K562 (cell line): ENCODE results near the gene CD274. TPM values are rescaled to one million over a fixed set of nuclear protein-coding genes. Genes with fewer than 3 reads are reported as not detected.
A peak's percentile ranks its signal among the peaks of the same experiment; 100 is the strongest.

ENCODE experiments used
- CREM ChIP-seq: IDR thresholded peaks from 2 replicates; pipeline ENCODE4 v1.6.1; 2014; ENCODE audit warnings: antibody characterized with exemption, low read depth
- ELF2 ChIP-seq: fragments of 250-450 bp; sonication (Bioruptor Pico); IDR thresholded peaks from 2 replicates; pipeline ENCODE4 v1.5.0; 2021; ENCODE audit warnings: mild to moderate bottlenecking
- ETV1 ChIP-seq: fragments of 450-650 bp; conservative IDR thresholded peaks from 2 replicates; pipeline ENCODE4 v1.6.1; 2016; ENCODE audit warnings: missing genetic modification characterization, control low read depth, low read depth, missing compliant biosample characterization
- FOXJ2 ChIP-seq: fragments of 200-800 bp; sonication (Bioruptor generic); IDR thresholded peaks from 2 replicates; pipeline ENCODE4 v1.6.1; 2016; ENCODE audit warnings: missing genetic modification characterization, missing compliant biosample characterization
- HLTF ChIP-seq: fragments of 450-650 bp; IDR thresholded peaks from 2 replicates; pipeline ENCODE4 v1.6.1; 2016
- JUND ChIP-seq, 2 experiments: IDR thresholded peaks; 2 replicates in 1 of 2; 3 replicates in 1 of 2; pipeline ENCODE4 v1.6.1; 2011; ENCODE audit warnings: borderline replicate concordance in 2 of 2, low read depth in 2 of 2, low read length in 2 of 2, improper control_type of control experiment in 1 of 2, missing biosample characterization in 1 of 2, missing genetic modification characterization in 1 of 2, missing genetic modification reagents in 1 of 2
- MAFG ChIP-seq: fragments of 450-650 bp; conservative IDR thresholded peaks from 2 replicates; pipeline ENCODE4 v1.6.1; 2016; ENCODE audit warnings: missing genetic modification characterization, missing compliant biosample characterization
- NBN ChIP-seq: fragments of 450-650 bp; IDR thresholded peaks from 2 replicates; pipeline ENCODE4 v1.6.1; 2016; ENCODE audit warnings: low read depth, mild to moderate bottlenecking
- NFXL1 ChIP-seq: fragments of 450-650 bp; formaldehyde crosslinking; IDR thresholded peaks from 2 replicates; pipeline ENCODE4 v1.4.0; 2021; ENCODE audit warnings: mild to moderate bottlenecking
- POLR3G ChIP-seq: IDR thresholded peaks from 2 replicates; pipeline ENCODE4 v1.6.1; 2011; ENCODE audit not compliant: insufficient read length, insufficient replicate concordance; ENCODE audit errors: extremely low read depth
- POU5F1 ChIP-seq: fragments of 150-350 bp; IDR thresholded peaks from 2 replicates; pipeline ENCODE4 v1.6.1; 2014; ENCODE audit warnings: borderline replicate concordance, low read length, low read depth, mild to moderate bottlenecking; ENCODE audit not compliant: partially characterized antibody
- TCF7L2 ChIP-seq: fragments of 150-350 bp; IDR thresholded peaks from 2 replicates; pipeline ENCODE4 v1.6.1; 2016; ENCODE audit warnings: low read depth, mild to moderate bottlenecking, low read length, moderate library complexity
- ZNF561 ChIP-seq: fragments of 450-650 bp; formaldehyde crosslinking; conservative IDR thresholded peaks from 2 replicates; pipeline ENCODE4 v1.4.0; 2020; ENCODE audit warnings: mild to moderate bottlenecking, moderate library complexity
- polyA plus RNA-seq, 8 experiments: library from polyadenylated mRNA; depleted of rRNA in 4 of 8; stranded (reverse) in 5 of 8; unstranded in 3 of 8; fragments of >200 nt; fragmentation: Nextera tagmentation in 2 of 8; fragmentation: Illumina TruSeq in 1 of 8; extraction: Ambion mirVana in 2 of 8; extraction: Trizol in 1 of 8; gene quantifications; 2 replicates each; pipeline versions ENCODE4 v1.2.1 to v1.2.3, GENCODE V29; 2011 to 2014; ENCODE audit warnings: inconsistent platforms in 1 of 8, missing spikeins in 1 of 8
- total RNA-seq, 7 experiments: library from RNA; depleted of rRNA in 6 of 7; stranded (reverse); fragments of >200 nt in 6 of 7; fragmentation: Illumina TruSeq in 2 of 7; extraction: Trizol in 2 of 7; gene quantifications; 2 replicates each; pipeline versions ENCODE4 v1.2.1 to v1.2.3, GENCODE V29; 2011 to 2021; ENCODE audit warnings: low replicate concordance in 1 of 7
- TF ChIP-seq, protein P1 (sequence below): sonication (generic); formaldehyde crosslinking; IDR thresholded peaks from 2 replicates; pipeline ENCODE4 v1.8.1; 2023; ENCODE audit warnings: mild to moderate bottlenecking, missing genetic modification reagents
- TF ChIP-seq, protein P2 (sequence below), 3 experiments: fragments of 200-800 bp in 1 of 3; fragments of 250-450 bp in 1 of 3; fragments of 450-650 bp in 1 of 3; sonication (Bioruptor Pico) in 1 of 3; sonication (Bioruptor generic) in 1 of 3; formaldehyde crosslinking in 1 of 3; IDR thresholded peaks; 2 replicates each; pipeline versions ENCODE4 v1.6.1 to v1.8.0; 2016 to 2022; ENCODE audit warnings: mild to moderate bottlenecking in 2 of 3, missing genetic modification characterization in 2 of 3, missing compliant biosample characterization in 1 of 3, moderate library complexity in 1 of 3
- TF ChIP-seq, protein P3 (sequence below): fragments of 200-400 bp; formaldehyde crosslinking; IDR thresholded peaks from 2 replicates; pipeline ENCODE4 v1.6.1; 2017; ENCODE audit warnings: mild to moderate bottlenecking, low read depth, low read length, moderate library complexity
- TF ChIP-seq, protein P4 (sequence below): fragments of 250-450 bp; sonication (Bioruptor Pico); IDR thresholded peaks from 2 replicates; pipeline ENCODE4 v1.5.0; 2021

The CD274 gene
- total and polyA plus RNA-seq, 9 of the 15 experiments (the other 6 are each of a cell fraction or from before 2014, with no cell fraction given): 0.07 to 0.51 (median 0.30) TPM; not detected in 1

DNA sequence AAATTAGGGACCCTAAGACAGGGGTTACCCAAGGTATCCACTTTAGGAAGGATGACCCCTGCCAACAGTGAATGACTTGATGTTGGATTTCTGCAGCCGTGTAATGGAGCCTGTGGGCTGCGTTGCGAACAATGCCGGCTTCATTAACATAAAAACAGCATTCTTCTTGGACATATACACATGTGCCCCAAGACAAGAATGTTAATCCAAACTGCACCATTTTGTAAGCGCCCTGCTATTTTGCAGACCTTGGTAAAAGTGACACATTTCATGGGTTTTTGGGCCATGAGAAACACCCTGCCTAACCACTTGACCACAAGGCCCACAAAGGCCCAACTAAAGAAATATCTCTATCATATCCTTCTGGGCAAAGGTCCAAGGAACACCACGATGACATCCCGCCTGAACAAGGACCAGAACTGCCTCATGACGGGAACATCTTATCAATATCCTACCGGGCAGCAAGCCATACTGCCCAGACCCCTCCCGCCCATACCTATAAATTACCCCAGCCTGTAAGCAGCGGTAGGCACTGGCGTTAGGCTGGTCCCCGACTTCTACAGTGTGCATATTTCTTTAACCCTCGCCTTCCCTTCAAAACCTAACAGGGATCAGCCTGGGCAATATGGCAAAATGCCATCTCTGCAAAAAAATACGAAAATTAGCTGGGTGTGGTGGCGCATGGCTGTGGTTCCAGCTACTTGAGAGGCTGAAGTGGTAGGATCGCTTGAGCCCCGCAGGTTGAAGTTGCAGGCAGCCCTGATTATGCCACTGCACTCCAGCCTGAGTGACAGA, 50.3 kb downstream of the CD274 start (continued):
- TF ChIP-seq HLTF (no peak), MAFG (tag) (0 out of 2 replicates have a peak, but pooled peaks have one; percentile 33), NFXL1 (no peak), CREM (no peak), POLR3G (no peak), TCF7L2 (no peak), POU5F1 (no peak), ETV1 (tag) (no peak), ZNF561 (CRISPR knock-in tag) (no peak), FOXJ2 (peak; percentile 25; the same call in 1 of the 2 replicates), NBN (no peak), ELF2 (CRISPR knock-in tag) (no peak), JUND (IDR thresholded peaks at IDR 0.05; ENCODE audit: borderline replicate concordance, low read depth, low read length) (peak; percentile 5; the same call in 1 of the 2 replicates), JUND (tag; IDR thresholded peaks at IDR 0.05; ENCODE audit: borderline replicate concordance, low read depth, low read length) (no peak)
- TF ChIP-seq, protein P1, sequence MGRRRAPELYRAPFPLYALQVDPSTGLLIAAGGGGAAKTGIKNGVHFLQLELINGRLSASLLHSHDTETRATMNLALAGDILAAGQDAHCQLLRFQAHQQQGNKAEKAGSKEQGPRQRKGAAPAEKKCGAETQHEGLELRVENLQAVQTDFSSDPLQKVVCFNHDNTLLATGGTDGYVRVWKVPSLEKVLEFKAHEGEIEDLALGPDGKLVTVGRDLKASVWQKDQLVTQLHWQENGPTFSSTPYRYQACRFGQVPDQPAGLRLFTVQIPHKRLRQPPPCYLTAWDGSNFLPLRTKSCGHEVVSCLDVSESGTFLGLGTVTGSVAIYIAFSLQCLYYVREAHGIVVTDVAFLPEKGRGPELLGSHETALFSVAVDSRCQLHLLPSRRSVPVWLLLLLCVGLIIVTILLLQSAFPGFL (CRISPR knock-in tag): no peak
- TF ChIP-seq, protein P2, sequence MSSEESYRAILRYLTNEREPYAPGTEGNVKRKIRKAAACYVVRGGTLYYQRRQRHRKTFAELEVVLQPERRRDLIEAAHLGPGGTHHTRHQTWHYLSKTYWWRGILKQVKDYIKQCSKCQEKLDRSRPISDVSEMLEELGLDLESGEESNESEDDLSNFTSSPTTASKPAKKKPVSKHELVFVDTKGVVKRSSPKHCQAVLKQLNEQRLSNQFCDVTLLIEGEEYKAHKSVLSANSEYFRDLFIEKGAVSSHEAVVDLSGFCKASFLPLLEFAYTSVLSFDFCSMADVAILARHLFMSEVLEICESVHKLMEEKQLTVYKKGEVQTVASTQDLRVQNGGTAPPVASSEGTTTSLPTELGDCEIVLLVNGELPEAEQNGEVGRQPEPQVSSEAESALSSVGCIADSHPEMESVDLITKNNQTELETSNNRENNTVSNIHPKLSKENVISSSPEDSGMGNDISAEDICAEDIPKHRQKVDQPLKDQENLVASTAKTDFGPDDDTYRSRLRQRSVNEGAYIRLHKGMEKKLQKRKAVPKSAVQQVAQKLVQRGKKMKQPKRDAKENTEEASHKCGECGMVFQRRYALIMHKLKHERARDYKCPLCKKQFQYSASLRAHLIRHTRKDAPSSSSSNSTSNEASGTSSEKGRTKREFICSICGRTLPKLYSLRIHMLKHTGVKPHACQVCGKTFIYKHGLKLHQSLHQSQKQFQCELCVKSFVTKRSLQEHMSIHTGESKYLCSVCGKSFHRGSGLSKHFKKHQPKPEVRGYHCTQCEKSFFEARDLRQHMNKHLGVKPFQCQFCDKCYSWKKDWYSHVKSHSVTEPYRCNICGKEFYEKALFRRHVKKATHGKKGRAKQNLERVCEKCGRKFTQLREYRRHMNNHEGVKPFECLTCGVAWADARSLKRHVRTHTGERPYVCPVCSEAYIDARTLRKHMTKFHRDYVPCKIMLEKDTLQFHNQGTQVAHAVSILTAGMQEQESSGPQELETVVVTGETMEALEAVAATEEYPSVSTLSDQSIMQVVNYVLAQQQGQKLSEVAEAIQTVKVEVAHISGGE (CRISPR knock-in tag; IDR thresholded peaks at IDR 0.05): peak in 1 of 3 experiments; percentile 32; a peak in 2 of 6 replicates
- TF ChIP-seq, protein P3, sequence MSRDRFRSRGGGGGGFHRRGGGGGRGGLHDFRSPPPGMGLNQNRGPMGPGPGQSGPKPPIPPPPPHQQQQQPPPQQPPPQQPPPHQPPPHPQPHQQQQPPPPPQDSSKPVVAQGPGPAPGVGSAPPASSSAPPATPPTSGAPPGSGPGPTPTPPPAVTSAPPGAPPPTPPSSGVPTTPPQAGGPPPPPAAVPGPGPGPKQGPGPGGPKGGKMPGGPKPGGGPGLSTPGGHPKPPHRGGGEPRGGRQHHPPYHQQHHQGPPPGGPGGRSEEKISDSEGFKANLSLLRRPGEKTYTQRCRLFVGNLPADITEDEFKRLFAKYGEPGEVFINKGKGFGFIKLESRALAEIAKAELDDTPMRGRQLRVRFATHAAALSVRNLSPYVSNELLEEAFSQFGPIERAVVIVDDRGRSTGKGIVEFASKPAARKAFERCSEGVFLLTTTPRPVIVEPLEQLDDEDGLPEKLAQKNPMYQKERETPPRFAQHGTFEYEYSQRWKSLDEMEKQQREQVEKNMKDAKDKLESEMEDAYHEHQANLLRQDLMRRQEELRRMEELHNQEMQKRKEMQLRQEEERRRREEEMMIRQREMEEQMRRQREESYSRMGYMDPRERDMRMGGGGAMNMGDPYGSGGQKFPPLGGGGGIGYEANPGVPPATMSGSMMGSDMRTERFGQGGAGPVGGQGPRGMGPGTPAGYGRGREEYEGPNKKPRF: no peak
- TF ChIP-seq, protein P4, sequence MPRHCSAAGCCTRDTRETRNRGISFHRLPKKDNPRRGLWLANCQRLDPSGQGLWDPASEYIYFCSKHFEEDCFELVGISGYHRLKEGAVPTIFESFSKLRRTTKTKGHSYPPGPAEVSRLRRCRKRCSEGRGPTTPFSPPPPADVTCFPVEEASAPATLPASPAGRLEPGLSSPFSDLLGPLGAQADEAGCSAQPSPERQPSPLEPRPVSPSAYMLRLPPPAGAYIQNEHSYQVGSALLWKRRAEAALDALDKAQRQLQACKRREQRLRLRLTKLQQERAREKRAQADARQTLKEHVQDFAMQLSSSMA (CRISPR knock-in tag): no peak
